ES-I3 (cell line): Measurements from ENCODE around the gene ING5.
"Not testable (repeated sequence)": the region's sequence is repeated elsewhere in the genome, so short reads cannot be mapped to it uniquely, and the experiment has no call there.

Experiments
- H3K36me3 ChIP-seq: 2 replicates; pipeline ENCODE4 v1.6.1; 2013; ENCODE audit warnings: mild to moderate bottlenecking, low read length, control low read depth, moderate library complexity; ENCODE audit not compliant: insufficient read depth
- H3K4me1 ChIP-seq: 2 replicates; pipeline ENCODE4 v1.6.1; 2013; ENCODE audit warnings: mild to moderate bottlenecking, control low read depth, low read length; ENCODE audit not compliant: insufficient read depth
- H3K9ac ChIP-seq: 2 replicates; pipeline ENCODE4 v1.6.1; 2013; ENCODE audit warnings: low read depth, mild to moderate bottlenecking, low read length, moderate library complexity
- H3K9me3 ChIP-seq: 2 replicates; pipeline ENCODE4 v1.6.1; 2013; ENCODE audit warnings: mild to moderate bottlenecking, low read length, moderate library complexity; ENCODE audit not compliant: control insufficient read depth, insufficient read depth

Gene ING5

DNA sequence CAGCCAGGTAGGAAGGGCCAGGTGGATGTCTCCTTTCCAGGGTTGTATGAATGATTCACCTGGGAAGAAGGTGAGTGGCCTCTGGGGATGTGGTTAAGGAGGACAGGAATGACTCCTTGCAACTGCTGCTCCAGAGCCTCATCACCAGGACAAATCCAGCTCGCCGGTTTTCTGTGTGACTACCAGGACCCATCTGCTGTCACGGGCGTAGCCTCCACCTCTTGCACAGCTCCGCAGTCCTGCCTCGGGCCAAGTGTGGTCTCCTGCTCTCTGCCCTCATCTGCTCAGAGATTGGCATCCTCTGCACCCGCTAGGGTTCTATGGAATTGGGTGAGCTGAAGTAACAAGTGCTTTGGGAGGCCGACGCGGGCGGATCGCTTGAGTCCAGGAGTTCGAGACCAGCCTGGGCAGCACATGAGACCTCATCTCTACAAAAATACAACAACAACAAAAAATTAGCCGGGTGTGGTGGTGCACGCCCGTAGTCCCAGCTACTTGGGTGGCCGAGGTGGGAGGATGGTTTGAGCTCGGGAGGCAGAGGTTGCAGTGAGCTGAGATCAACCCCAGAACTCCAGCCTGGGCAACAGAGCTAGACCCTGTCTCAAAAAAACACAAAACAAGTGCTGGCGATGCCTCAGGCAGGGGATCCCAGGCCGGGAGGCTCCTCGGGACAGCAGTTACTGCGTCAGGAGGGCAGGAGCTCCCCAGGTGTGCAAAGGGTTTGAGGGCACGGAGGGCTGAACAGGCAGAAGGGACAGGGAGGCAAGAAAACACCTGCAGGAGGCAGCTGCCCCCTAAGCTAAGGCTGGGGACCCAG lies 31.8 kb downstream of the ING5 start:
- H3K36me3 ChIP-seq: no peaks in the 10 kb centered on the region
- H3K9me3 ChIP-seq: no peaks in the 10 kb centered on the region
- H3K9ac ChIP-seq: peak overlapping the region; percentile 50
- H3K4me1 ChIP-seq: no peaks in the 10 kb centered on the region

DNA sequence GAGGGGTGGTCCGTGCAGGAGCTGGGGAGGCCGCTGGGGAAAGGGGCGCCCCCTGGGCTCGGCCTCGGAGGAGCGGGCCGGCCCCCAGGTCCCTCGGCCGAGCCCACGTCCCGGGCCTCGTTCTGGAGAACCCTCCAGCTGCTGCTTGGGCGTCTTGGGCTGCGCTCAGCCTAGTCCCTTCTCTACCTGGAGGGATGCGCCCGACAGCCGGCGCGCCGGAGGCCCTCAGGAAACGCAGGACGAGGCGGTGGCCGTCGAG lies 32.3 kb downstream of the ING5 start:
- H3K9me3 ChIP-seq: no peaks in the 10 kb centered on the region
- H3K36me3 ChIP-seq: no peaks in the 10 kb centered on the region
- peak overlapping the region; percentile 50 for H3K9ac ChIP-seq

DNA sequence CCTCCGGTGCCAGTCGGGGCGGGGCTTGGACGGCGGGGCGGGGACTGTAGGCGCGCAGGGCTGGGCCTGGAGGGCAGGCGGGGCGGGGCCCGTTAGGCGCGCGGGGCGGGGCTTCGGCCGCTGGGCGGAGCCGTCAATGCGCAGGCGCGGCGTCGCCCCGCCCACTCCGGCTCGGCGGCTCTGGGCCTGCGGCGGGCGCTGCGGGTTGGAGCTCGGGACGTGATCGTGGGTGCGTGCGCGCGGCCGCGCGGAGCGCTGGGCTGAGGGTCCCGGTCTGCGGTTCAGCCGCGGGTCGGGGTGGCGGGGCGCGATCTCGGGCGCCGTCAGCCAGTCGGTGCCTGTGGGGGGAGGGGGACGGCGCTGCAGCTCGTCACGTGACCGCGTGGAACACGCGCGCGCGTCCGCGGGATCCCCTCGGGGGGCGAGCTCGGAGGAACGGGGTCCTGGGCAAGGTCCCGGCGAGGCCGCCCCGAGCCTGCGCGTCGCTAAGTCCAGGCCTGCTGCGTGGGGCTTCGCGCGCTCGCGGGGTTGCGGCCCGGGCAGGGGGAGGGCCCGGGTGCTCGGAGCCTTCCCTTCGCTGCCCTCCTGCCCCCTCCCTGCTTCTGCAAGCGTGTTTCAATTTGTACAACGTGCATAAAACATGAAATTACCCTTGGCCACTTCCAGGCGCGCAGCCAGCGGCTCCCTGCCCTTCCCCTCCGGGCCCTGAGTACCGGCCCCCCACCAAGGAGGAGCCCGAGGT lies 32.8 kb downstream of the ING5 start, which contains the start of gene D2HGDH:
TSS of gene D2HGDH (plus strand) at position 164 of the 742 bp plus-strand sequence. CDS start 595 bp downstream, outside the sequence.
- no peaks in the 10 kb centered on the region for H3K4me1 ChIP-seq
- peak within 1 kb of the TSS; percentile 97 for H3K9ac ChIP-seq
- H3K9me3 ChIP-seq: no peaks in the 10 kb centered on the region
- H3K36me3 ChIP-seq: no peaks in the 10 kb centered on the region

More for the DNA sequence above, 32.3 kb downstream of the ING5 start:
- no peaks in the 10 kb centered on the region for H3K4me1 ChIP-seq

DNA sequence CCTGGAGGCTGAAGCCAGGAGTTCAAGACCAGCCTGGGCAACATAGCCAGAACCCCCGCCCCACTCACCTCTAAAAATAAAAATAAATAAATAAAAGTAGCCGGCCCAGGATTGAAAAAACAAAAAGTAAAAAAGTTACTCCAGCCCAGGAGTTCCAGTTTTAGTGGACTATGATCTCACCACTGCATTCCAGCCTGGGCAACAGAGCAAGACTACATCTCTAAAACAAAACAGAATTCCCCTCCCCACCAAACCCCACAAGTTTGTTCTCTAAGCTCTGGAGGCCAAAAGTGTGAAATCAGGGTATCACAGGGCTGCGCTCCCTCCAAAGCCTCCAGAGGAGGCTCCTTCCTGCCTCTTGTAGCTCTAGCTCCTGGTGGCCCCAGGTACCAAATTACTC lies 34.3 kb downstream of the ING5 start:
- Histone ChIP-seq H3K9me3 (no peaks in the 10 kb centered on the region), H3K4me1 (no peaks in the 10 kb centered on the region), H3K9ac (no peak overlapping the region), H3K36me3 (no peaks in the 10 kb centered on the region)

DNA sequence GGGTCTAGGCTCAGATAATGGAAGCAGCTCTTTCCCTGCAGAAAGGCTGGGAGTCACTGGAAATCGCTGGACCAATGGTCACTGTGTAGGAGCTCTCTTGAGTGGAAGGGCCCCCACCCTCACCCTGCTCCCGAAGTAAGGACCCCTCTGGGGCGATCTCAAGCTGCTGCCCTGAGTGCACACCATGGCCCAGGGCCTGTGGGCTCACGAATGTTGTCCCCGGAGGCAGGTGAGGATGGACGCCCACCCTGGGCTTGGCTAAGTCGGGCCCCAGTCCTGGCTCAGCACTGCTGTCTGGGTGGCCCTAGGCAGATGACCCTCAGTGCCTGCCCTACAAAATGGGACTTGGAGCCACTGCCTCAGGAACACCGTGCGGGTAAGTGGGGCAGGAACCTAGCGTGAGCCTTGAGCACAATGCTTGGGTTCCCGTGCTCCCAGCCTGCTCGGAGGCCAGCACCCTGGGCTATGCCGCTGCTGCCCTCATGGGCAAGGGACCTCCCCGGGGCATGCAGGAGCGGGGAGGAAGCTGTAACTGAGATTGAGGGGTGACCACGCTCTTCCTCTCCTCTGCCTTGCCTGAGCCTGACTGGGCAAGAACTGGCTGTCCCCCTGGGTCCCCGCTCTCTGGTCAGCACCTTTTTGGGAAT lies 36.3 kb downstream of the ING5 start:
- no peaks in the 10 kb centered on the region for H3K9me3 ChIP-seq
- H3K4me1 ChIP-seq: no peaks in the 10 kb centered on the region
- H3K9ac ChIP-seq: no peak overlapping the region
- no peaks in the 10 kb centered on the region for H3K36me3 ChIP-seq

DNA sequence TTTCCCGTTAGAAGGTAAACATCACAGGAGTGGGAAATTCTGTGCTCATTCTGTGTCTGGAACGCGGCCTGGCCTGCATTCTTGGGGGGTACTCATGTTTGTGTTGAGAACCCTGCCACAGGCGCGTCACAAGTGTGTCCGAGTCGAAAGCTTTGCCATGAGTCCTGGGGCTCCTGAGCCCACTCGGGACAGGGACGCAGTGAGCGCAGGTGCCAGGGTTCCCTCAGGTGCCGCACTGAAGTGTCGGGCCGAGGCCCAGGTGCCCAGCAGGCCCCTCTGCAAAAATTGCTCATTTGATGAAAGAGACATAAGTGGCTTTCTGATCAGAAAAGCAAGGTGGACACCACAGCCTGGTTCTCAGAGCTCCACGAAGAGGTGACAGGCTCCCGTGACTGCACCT lies 37.3 kb downstream of the ING5 start:
- Histone ChIP-seq H3K9ac (no peak overlapping the region), H3K36me3 (no peaks in the 10 kb centered on the region), H3K4me1 (no peaks in the 10 kb centered on the region), H3K9me3 (no peaks in the 10 kb centered on the region)

DNA sequence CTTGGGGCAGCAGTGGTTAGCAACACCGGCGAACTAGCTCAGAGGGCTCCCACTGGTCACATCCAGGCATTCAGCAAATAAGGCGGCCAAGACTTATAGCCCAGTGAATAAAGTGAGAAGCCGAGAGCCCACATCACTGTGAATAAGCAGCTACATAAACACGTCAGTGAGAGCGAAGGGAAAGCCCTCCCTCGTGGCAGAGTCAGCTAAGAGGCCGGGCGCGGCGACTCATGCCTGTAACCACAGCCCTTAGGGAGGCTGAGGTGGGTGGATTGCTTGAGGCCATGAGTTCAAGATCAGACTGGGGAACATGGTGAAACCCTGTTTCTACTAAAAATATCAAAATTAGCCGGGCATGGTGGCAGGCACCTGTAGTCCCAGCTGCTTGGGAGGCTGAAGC lies 37.8 kb downstream of the ING5 start:
- Histone ChIP-seq H3K9me3 (no peaks in the 10 kb centered on the region), H3K4me1 (no peaks in the 10 kb centered on the region), H3K9ac (no peak overlapping the region), H3K36me3 (no peaks in the 10 kb centered on the region)

DNA sequence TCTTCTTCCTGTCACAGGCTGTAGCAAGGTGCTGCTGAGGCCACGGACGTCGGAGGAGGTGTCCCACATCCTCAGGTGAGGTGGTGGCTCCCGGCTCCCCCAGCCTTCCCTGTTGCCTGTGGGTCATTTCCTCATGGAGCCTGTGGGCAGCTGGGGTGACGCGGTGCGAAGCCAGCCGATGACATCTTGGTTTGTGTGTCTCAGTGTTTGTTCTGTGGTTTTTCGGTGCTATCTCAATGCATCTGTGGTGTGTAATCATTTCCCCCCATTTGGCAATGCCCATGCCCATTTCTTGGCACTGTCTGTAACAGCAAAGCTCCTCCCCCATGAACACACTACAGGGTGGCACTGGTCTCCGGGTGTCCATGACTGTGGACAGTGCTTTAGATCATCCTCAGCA lies 39.2 kb downstream of the ING5 start:
- Histone ChIP-seq H3K9me3 (peaks cover 6% of the 10 kb centered on the region; the same call in 1 of the 2 replicates), H3K36me3 (no peaks in the 10 kb centered on the region; the same call in 1 of the 2 replicates), H3K4me1 (no peaks in the 10 kb centered on the region), H3K9ac (no peak overlapping the region)

DNA sequence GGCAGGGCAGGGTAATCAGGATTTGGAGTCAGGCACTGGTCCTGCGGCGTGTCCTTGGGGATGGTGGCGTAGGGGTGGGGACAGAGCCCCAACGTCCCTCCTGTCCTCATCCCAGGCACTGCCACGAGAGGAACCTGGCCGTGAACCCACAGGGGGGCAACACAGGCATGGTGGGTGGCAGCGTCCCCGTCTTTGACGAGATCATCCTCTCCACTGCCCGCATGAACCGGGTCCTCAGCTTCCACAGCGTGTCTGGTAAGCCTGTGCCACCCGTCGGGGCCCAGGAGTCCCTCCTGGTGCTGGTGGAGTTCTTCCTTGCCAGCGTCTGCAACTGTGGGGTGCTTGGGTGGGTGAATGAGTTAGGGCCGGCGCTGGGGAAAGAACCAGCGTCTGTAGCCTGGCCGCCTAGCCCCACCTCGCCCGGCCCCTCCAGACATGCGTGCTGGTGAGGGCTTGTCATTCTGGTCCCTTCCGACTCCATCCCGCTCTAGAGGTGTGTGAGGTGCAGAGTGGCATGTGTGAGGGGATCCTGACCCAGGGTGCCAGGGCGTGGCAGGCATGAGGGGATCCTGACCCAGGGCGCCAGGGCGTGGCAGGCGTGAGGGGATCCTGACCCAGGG lies 40.6 kb downstream of the ING5 start:
- no peaks in the 10 kb centered on the region for H3K4me1 ChIP-seq
- no peaks in the 10 kb centered on the region; the same call in 1 of the 2 replicates for H3K36me3 ChIP-seq
- no peak overlapping the region for H3K9ac ChIP-seq
- peaks cover 7% of the 10 kb centered on the region; the same call in 1 of the 2 replicates for H3K9me3 ChIP-seq

DNA sequence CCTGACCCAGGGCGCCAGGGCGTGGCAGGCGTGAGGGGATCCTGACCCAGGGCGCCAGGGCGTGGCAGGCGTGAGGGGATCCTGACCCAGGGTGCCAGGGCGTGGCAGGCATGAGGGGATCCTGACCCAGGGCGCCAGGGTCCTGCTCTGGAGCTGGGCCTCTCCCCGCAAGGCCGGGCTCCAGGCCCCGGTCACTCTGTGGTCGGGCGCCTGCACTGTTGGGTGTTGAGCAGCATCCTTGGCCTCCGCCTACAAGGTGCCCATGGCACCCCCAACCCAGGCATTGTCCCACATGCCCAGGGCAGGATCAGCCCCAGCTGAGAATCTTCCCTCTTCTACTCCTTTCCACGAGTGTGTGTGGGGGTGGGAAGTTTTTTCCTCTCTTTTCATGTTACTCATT lies 41.2 kb downstream of the ING5 start:
- not testable (repeated sequence) for H3K4me1 ChIP-seq, H3K9ac ChIP-seq

DNA sequence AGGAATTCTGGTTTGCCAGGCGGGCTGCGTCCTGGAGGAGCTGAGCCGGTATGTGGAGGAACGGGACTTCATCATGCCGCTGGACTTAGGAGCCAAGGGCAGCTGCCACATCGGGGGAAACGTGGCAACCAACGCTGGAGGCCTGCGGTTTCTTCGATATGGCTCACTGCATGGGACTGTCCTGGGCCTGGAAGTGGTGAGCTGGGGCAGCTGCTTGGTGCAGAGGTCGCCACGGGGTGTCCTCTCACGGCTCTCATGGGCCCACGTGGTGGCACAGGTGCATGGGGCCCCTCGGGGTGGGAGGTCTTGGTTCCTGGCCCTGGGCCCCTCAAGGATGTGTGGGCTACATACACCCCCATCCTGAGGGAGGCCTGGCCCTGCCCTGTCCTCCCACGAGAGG lies 41.8 kb downstream of the ING5 start:
- H3K4me1 ChIP-seq: no peaks in the 10 kb centered on the region
- H3K9me3 ChIP-seq: peaks cover 7% of the 10 kb centered on the region; the same call in 1 of the 2 replicates
- H3K9ac ChIP-seq: no peak overlapping the region
- no peaks in the 10 kb centered on the region; the same call in 1 of the 2 replicates for H3K36me3 ChIP-seq

More for the DNA sequence above, 41.2 kb downstream of the ING5 start:
- not testable (repeated sequence) for H3K9me3 ChIP-seq, H3K36me3 ChIP-seq

DNA sequence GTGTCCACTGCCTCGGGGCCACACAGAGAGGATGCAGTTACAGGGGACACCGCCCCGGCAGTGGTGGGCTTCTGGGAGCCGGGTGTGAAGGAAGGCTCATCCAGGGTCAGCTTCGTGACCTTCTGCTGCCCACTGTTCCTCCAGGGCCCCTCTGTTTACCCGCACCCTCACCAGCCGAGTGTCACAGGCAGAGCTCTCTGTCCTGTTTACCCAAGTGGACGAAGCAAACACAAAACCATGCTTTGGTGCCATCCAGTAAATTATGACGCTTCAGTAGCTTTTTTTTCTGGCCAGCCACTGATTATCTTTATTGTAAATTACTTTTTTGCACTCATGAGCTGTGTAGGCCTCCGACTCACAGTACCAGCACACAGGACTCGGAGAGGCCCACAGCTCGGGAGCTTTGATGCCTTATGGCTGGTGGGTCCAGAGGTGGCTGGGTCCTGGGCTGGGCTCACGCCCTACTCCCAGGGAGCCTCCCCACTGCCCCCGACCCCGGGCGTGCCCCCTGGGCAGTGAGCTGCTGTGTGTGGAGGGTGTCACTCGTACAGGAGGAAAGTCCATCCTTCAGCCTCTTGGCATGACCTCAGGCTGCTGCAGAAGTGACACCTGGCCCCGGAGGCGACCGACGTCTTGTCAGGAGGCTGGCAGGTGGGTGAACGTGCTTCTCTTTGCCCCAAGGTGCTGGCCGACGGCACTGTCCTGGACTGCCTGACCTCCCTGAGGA lies 42.4 kb downstream of the ING5 start:
- H3K36me3 ChIP-seq: no peaks in the 10 kb centered on the region; the same call in 1 of the 2 replicates
- H3K9me3 ChIP-seq: peaks cover 7% of the 10 kb centered on the region; the same call in 1 of the 2 replicates
- H3K4me1 ChIP-seq: no peaks in the 10 kb centered on the region
- no peak overlapping the region for H3K9ac ChIP-seq

DNA sequence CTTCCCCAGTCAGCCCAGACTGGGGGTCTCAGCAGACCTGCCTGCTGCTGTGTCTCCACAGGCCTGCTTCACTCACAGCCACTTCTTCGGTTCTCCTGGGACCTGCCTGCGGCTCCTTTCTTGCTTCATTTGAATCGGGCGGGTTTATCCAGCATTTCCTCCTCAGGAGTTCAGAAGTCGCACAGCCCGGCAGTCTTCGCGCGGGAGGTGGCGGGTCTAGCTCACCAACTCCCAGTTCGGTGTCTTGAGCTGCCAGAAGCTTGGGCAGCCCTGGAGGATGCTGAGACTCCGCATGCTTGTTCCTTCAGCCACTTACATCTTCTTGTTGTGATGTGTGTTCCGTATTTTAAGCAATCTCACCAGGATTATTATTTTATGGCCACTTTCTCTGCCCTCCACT lies 43.4 kb downstream of the ING5 start:
- H3K4me1 ChIP-seq: no peaks in the 10 kb centered on the region
- peaks cover 7% of the 10 kb centered on the region; the same call in 1 of the 2 replicates for H3K9me3 ChIP-seq
- H3K36me3 ChIP-seq: no peaks in the 10 kb centered on the region; the same call in 1 of the 2 replicates
- no peak overlapping the region for H3K9ac ChIP-seq

DNA sequence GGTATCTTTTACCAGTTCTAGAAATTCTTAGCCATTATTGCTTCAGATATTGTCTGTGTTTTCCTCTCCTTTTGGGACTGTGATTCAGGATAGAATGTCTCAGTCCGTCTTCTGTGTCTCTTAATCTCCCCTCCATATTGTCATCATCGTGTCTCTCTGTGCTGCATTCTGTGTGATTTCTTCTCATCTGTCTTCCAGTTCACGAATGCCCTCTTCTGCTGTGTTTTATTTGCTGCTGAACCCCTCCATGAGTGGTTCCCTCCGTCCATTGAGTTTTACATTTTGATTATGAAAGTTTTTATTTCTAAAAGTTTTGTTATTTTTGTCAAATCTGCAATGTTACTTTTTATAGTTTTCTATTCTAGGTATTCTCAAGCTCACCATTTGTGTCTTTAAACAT lies 44.2 kb downstream of the ING5 start:
- Histone ChIP-seq H3K36me3 (no peaks in the 10 kb centered on the region; the same call in 1 of the 2 replicates), H3K9me3 (peaks cover 7% of the 10 kb centered on the region; the same call in 1 of the 2 replicates), H3K4me1 (no peaks in the 10 kb centered on the region), H3K9ac (no peak overlapping the region)
